Right lobe of liver (tissue), 4 donors: ENCODE measurements around the gene RIMBP2.

Source experiments
- POLR2A ChIP-seq: fragments of 450-650 bp; IDR thresholded peaks from one replicate; pipeline ENCODE4 v1.6.1; 2017; ENCODE audit warnings: antibody characterized with exemption, mild to moderate bottlenecking
- TF ChIP-seq, protein P1 (sequence below), 4 donors: fragments of 200-600 bp in 3 of 4; fragments of 450-650 bp in 1 of 4; IDR thresholded peaks; one replicate each; pipeline versions ENCODE4 v1.5.1 to v1.8.0; 2016 to 2022; ENCODE audit warnings: antibody characterized with exemption in 4 of 4, mild to moderate bottlenecking in 2 of 4
- donor health status: DM: no; HTN: no; CAD: no.
- donor health status: DM: no; HTN: no; CAD: no.
- donor health status: DM: no; HTN: yes; CAD: no.

DNA sequence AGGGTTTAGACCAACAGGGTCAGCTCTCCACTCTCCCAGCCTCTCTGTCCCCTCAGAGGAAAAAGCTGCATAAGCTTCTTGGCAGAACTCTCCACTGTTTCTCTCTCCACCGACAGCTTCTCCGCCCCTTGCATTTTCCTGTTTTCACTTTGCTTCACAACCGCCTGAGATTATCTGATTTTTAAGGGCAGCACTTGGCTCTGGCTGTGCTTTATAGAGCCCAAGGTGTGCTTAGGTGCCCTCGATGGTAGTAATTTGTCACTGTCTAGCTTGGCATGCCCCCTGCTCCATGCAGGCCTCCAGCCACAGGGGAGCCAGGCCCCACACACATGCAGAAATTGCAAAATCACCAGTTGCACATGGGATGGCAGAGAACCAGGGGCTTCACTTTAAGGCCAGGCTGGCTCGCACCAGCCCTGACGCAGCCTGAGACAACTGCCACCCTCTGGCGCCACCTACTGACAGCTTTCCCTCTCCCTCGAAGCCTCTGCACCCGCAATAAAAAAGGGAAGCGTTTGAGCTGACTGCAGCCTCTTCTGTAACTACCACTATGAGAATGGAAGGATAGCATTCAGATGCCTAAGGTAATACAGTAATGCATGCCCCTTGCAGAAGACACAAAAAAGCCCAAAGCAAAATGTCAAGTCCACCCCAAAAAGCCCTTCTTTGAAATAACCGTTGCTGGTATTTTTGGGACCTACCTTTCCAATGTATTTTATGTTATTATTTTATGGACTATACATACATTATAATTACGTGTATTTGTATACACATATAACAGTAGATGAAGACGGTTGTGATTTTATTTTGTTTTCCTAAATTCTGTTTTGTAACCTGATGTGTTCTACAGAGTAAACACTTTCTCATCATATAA, 32.0 kb upstream of the RIMBP2 start:
- TF ChIP-seq, protein P1, sequence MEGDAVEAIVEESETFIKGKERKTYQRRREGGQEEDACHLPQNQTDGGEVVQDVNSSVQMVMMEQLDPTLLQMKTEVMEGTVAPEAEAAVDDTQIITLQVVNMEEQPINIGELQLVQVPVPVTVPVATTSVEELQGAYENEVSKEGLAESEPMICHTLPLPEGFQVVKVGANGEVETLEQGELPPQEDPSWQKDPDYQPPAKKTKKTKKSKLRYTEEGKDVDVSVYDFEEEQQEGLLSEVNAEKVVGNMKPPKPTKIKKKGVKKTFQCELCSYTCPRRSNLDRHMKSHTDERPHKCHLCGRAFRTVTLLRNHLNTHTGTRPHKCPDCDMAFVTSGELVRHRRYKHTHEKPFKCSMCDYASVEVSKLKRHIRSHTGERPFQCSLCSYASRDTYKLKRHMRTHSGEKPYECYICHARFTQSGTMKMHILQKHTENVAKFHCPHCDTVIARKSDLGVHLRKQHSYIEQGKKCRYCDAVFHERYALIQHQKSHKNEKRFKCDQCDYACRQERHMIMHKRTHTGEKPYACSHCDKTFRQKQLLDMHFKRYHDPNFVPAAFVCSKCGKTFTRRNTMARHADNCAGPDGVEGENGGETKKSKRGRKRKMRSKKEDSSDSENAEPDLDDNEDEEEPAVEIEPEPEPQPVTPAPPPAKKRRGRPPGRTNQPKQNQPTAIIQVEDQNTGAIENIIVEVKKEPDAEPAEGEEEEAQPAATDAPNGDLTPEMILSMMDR (IDR thresholded peaks at IDR 0.05), result peak; percentile 78 to 93 (median 92)
- TF ChIP-seq POLR2A, result no peak
